H1 (cell line): ENCODE data around the gene ATP5MC2. TPM values are rescaled to one million over a fixed set of nuclear protein-coding genes. Genes with fewer than 3 reads are reported as not detected.

Experiments
- CREB1 ChIP-seq: IDR thresholded peaks from 2 replicates; pipeline ENCODE4 v1.6.1; 2012; ENCODE audit warnings: inconsistent platforms
- CTBP2 ChIP-seq: IDR thresholded peaks from 2 replicates; pipeline ENCODE4 v1.7.0; 2011; ENCODE audit warnings: borderline replicate concordance, mild to moderate bottlenecking, moderate library complexity, mixed read lengths, low read length; ENCODE audit not compliant: insufficient read depth, insufficient read length
- EGR1 ChIP-seq: IDR thresholded peaks from 2 replicates; pipeline ENCODE4 v1.6.1; 2011; ENCODE audit warnings: low read depth, low read length, borderline replicate concordance
- EZH2 ChIP-seq: fragments of 200-600 bp; sonication (generic); IDR thresholded peaks from 2 replicates; pipeline ENCODE4 v1.7.1; 2012; ENCODE audit warnings: low read depth, mild to moderate bottlenecking, moderate library complexity, low read length, inconsistent platforms; ENCODE audit not compliant: severe bottlenecking
- GABPA ChIP-seq: IDR thresholded peaks from 2 replicates; pipeline ENCODE4 v1.6.1; 2011; ENCODE audit warnings: mild to moderate bottlenecking, low read length, moderate library complexity, borderline replicate concordance; ENCODE audit not compliant: insufficient read depth
- HDAC2 ChIP-seq, 2 experiments: fragments of 300-600 bp in 1 of 2; sonication (generic) in 1 of 2; IDR thresholded peaks; 2 replicates each; pipeline ENCODE4 v1.6.1; 2011 to 2012; ENCODE audit warnings: low read depth in 2 of 2, low read length in 2 of 2, mild to moderate bottlenecking in 2 of 2, moderate library complexity in 2 of 2, borderline replicate concordance in 1 of 2, inconsistent platforms in 1 of 2
- JUN ChIP-seq: IDR thresholded peaks from 2 replicates; pipeline ENCODE4 v1.6.1; 2011; ENCODE audit warnings: low read depth, mild to moderate bottlenecking, improper control_type of control experiment, low read length
- KDM1A ChIP-seq: fragments of 200-600, 300-600 bp; sonication (generic); IDR thresholded peaks from 2 replicates; pipeline ENCODE4 v1.7.1; 2016; ENCODE audit warnings: mild to moderate bottlenecking, low read length, borderline replicate concordance
- KDM4A ChIP-seq: IDR thresholded peaks from one replicate; pipeline ENCODE4 v1.7.1; 2012; ENCODE audit warnings: low read depth, mild to moderate bottlenecking, moderate library complexity, low read length, inconsistent platforms; ENCODE audit not compliant: severe bottlenecking
- KDM5A ChIP-seq: fragments of 200-600 bp; IDR thresholded peaks from 2 replicates; pipeline ENCODE4 v1.7.1; 2012; ENCODE audit warnings: mild to moderate bottlenecking, low read length, inconsistent platforms, mixed read lengths
- MAFK ChIP-seq: IDR thresholded peaks from 2 replicates; pipeline ENCODE4 v1.6.1; 2012; ENCODE audit warnings: low read depth, mild to moderate bottlenecking, improper control_type of control experiment, low read length
- PHF8 ChIP-seq: fragments of 200-600 bp; sonication (generic); conservative IDR thresholded peaks from 2 replicates; pipeline ENCODE4 v1.7.1; 2012; ENCODE audit warnings: low read depth, mild to moderate bottlenecking, inconsistent platforms, low read length, moderate library complexity
- POU5F1 ChIP-seq: IDR thresholded peaks from 2 replicates; pipeline ENCODE4 v1.6.1; 2011; ENCODE audit warnings: low read depth, mild to moderate bottlenecking, low read length, moderate library complexity
- RAD21 ChIP-seq, 2 experiments: IDR thresholded peaks in 1 of 2; conservative IDR thresholded peaks in 1 of 2; 2 replicates each; pipeline ENCODE4 v1.6.1; 2011; ENCODE audit warnings: low read depth in 2 of 2, low read length in 2 of 2, improper control_type of control experiment in 1 of 2, inconsistent platforms in 1 of 2, mild to moderate bottlenecking in 1 of 2, moderate library complexity in 1 of 2
- RBBP5 ChIP-seq: IDR thresholded peaks from 2 replicates; pipeline ENCODE4 v1.7.1; 2012; ENCODE audit warnings: low read depth, mild to moderate bottlenecking, inconsistent platforms, low read length, moderate library complexity, borderline replicate concordance
- RFX5 ChIP-seq: IDR thresholded peaks from 2 replicates; pipeline ENCODE4 v1.6.1; 2011; ENCODE audit warnings: low read depth, low read length, improper control_type of control experiment, borderline replicate concordance
- RXRA ChIP-seq: IDR thresholded peaks from 2 replicates; pipeline ENCODE4 v1.6.1; 2011; ENCODE audit warnings: low read depth, mild to moderate bottlenecking, low read length, moderate library complexity; ENCODE audit not compliant: insufficient read depth
- SP4 ChIP-seq: IDR thresholded peaks from 2 replicates; pipeline ENCODE4 v1.6.1; 2012; ENCODE audit warnings: low read length, inconsistent platforms
- SRF ChIP-seq: IDR thresholded peaks from 2 replicates; pipeline ENCODE4 v1.6.1; 2011; ENCODE audit warnings: mild to moderate bottlenecking, low read depth, low read length, moderate library complexity
- TAF1 ChIP-seq: IDR thresholded peaks from 2 replicates; pipeline ENCODE4 v1.6.1; 2011; ENCODE audit warnings: mild to moderate bottlenecking, low read depth, low read length
- TAF7 ChIP-seq: optimal IDR thresholded peaks from 2 replicates; pipeline ENCODE3; 2011; ENCODE audit warnings: low read depth, mild to moderate bottlenecking, inconsistent platforms, low read length, moderate library complexity, borderline replicate concordance
- TBP ChIP-seq: IDR thresholded peaks from 2 replicates; pipeline ENCODE4 v1.6.1; 2011; ENCODE audit warnings: low read depth, low read length, improper control_type of control experiment
- TCF12 ChIP-seq: IDR thresholded peaks from 2 replicates; pipeline ENCODE4 v1.6.1; 2011; ENCODE audit warnings: low read depth, mild to moderate bottlenecking, low read length
- YY1 ChIP-seq: IDR thresholded peaks from 2 replicates; pipeline ENCODE4 v1.6.1; 2011; ENCODE audit warnings: low read depth, mild to moderate bottlenecking, low read length
- polyA plus RNA-seq, 7 experiments: library from polyadenylated mRNA; depleted of rRNA in 3 of 7; stranded (reverse) in 5 of 7; unstranded in 2 of 7; fragments of >200 nt in 5 of 7; fragments of 200-250 nt in 2 of 7; gene quantifications; 1 replicate in 5 of 7; 2 replicates in 1 of 7; 4 replicates in 1 of 7; pipeline versions ENCODE4 v1.2.1 to v1.2.3, GENCODE V29; 2011 to 2013; ENCODE audit warnings: missing spikeins in 2 of 7, mixed read lengths in 2 of 7
- total RNA-seq: library from RNA; stranded (reverse); fragmentation: NEBNext Ultra II Directional; extraction: Animal tissue kit (Norgen Biotek cat#: 25700); gene quantifications from 2 replicates; pipeline ENCODE4 v1.2.1, GENCODE V29; 2021
- TF ChIP-seq, protein P1 (sequence below): IDR thresholded peaks from 2 replicates; pipeline ENCODE4 v1.6.1; 2011; ENCODE audit warnings: low read depth, mild to moderate bottlenecking, low read length; ENCODE audit not compliant: insufficient read depth

Gene ATP5MC2
- total and polyA plus RNA-seq, 2 of the 8 experiments (the other 6 are each of a cell fraction or from before 2014, with no cell fraction given): 408 to 952 TPM

DNA sequence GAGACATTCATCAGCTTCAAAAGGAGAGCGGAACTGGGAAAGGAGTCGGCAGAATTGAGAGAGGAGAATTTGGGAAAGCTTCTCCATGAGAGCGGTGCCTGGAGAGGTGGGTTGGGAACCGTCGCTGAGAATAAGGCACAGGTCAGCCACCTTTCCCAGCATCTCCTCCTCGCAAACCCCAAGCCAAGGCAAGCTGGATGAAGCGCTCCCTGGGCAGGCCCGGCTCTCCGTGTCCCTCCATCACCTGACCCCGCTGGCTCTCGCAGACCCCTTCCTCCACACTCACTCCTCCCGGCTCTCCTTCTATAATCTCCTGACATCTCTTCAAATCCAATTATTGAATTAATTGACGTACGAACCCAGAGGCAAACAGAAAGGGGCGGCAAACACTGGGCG lies 18.9 kb upstream of the ATP5MC2 start (continued):
- TF ChIP-seq JUN (no peak), TAF7 (no peak), KDM4A (no peak), RFX5 (no peak), TCF12 (no peak), YY1 (no peak), KDM1A (no peak), SP4 (no peak), POU5F1 (no peak), RBBP5 (no peak), RAD21 (IDR thresholded peaks at IDR 0.05 in 1 of 2, conservative IDR thresholded peaks at IDR 0.05 in 1 of 2; ENCODE audit: low read depth in 2 of 2, low read length in 2 of 2) (no peak), EGR1 (no peak), MAFK (no peak), KDM5A (no peak), PHF8 (no peak), TAF1 (no peak), GABPA (no peak), EZH2 (peak; percentile 44), CREB1 (no peak), SRF (no peak), RXRA (no peak), TBP (peak; percentile 41; the same call in 1 of the 2 replicates), CTBP2 (no peak), HDAC2 (IDR thresholded peaks at IDR 0.05; ENCODE audit: borderline replicate concordance in 1 of 2, low read depth in 2 of 2, low read length in 2 of 2) (0 out of 4 replicates have a peak, but pooled peaks of 1 of the 2 experiments have one; percentile 29)
- TF ChIP-seq, protein P1, sequence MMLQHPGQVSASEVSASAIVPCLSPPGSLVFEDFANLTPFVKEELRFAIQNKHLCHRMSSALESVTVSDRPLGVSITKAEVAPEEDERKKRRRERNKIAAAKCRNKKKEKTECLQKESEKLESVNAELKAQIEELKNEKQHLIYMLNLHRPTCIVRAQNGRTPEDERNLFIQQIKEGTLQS: no peak
